PC-3 (cell line): ENCODE results near the gene KLHL12. TPM values are rescaled to one million over a fixed set of nuclear protein-coding genes. Genes with fewer than 3 reads are reported as not detected.

Experiments
- ATAC-seq: fragments of 200-7000 bp; cut with Tn5 transposase; 2 replicates; pipeline ENCODE4 v1.9.1; 2020; ENCODE audit warnings: mild to moderate bottlenecking, moderate library complexity
- BruUV-seq: library from RNA; stranded (reverse); fragments of 400-500 nt; replicated peaks from 2 replicates; lab custom pipeline; 2021; lab: Mats Ljungman, UMichigan
- CTCF ChIA-PET: fragments of 300-600 bp; sonication (Branson Sonifier 250); formaldehyde crosslinking; loops from one replicate; lab custom pipeline; 2022; ENCODE audit warnings: antibody characterized with exemption; lab: Charles Lee
- POLR2A ChIA-PET: fragments of 300-600 bp; sonication (Branson Sonifier 250); formaldehyde crosslinking; loops from one replicate; lab custom pipeline; 2022; ENCODE audit warnings: antibody characterized with exemption; ENCODE audit not compliant: unreplicated experiment; lab: Charles Lee
- DNase-seq: peaks from one replicate; pipeline ENCODE4 v3.0.0-alpha.2; 2015
- H2AFZ ChIP-seq: fragments of 300-600 bp; sonication (generic); 2 replicates; pipeline ENCODE4 v1.6.0; 2016; ENCODE audit warnings: antibody characterized with exemption, low read length
- H3F3A ChIP-seq: fragments of 300-600 bp; sonication (generic); one replicate; pipeline ENCODE4 v1.6.0; 2017; ENCODE audit warnings: antibody characterized with exemption, low read length, control low read depth, mild to moderate bottlenecking; ENCODE audit not compliant: unreplicated experiment
- H3K27ac ChIP-seq: fragments of 300-600 bp; sonication (generic); 2 replicates; pipeline ENCODE4 v1.5.1; 2016; ENCODE audit warnings: mild to moderate bottlenecking, low read length
- H3K27me3 ChIP-seq: fragments of 300-600 bp; sonication (generic); 2 replicates; pipeline ENCODE4 v1.6.1; 2016; ENCODE audit warnings: low read length, mixed read lengths
- H3K36me3 ChIP-seq: fragments of 300-600 bp; sonication (generic); 2 replicates; pipeline ENCODE4 v1.6.1; 2016; ENCODE audit warnings: low read depth, mixed run types, low read length, mixed read lengths
- H3K4me1 ChIP-seq: fragments of 300-600 bp; sonication (generic); 2 replicates; pipeline ENCODE4 v1.5.1; 2016; ENCODE audit warnings: low read length; ENCODE audit not compliant: insufficient read depth
- H3K4me2 ChIP-seq: fragments of 300-600 bp; sonication (generic); 2 replicates; pipeline ENCODE4 v1.6.0; 2016; ENCODE audit warnings: low read length
- H3K4me3 ChIP-seq: fragments of 300-600 bp; sonication (generic); 2 replicates; pipeline ENCODE4 v1.5.1; 2016; ENCODE audit warnings: mild to moderate bottlenecking, low read length, mixed read lengths
- H3K79me2 ChIP-seq: fragments of 300-600 bp; sonication (generic); 2 replicates; pipeline ENCODE4 v1.6.1; 2017; ENCODE audit warnings: low read length, mixed read lengths
- H3K9ac ChIP-seq: fragments of 300-600 bp; sonication (generic); 2 replicates; pipeline ENCODE4 v1.6.0; 2016; ENCODE audit warnings: mild to moderate bottlenecking, low read length
- H3K9me2 ChIP-seq: fragments of 300-600 bp; sonication (generic); replicated peaks from 2 replicates; pipeline ENCODE4 v1.6.1; 2016; ENCODE audit warnings: mixed run types, low read length, mixed read lengths
- H3K9me3 ChIP-seq: fragments of 300-600 bp; sonication (generic); 2 replicates; pipeline ENCODE4 v1.6.1; 2016; ENCODE audit warnings: low read length, mixed read lengths
- H4K20me1 ChIP-seq: fragments of 300-600 bp; sonication (generic); 2 replicates; pipeline ENCODE4 v1.6.1; 2016; ENCODE audit warnings: low read length, mixed read lengths
- EZH2 ChIP-seq: fragments of 300-600 bp; sonication (generic); IDR thresholded peaks from one replicate; pipeline ENCODE4 v1.6.1; 2017; ENCODE audit warnings: antibody characterized with exemption, mild to moderate bottlenecking, low read length; ENCODE audit not compliant: unreplicated experiment
- EZH2phosphoT487 ChIP-seq: fragments of 300-600 bp; sonication (generic); IDR thresholded peaks from 2 replicates; pipeline ENCODE4 v1.6.1; 2018; ENCODE audit warnings: mild to moderate bottlenecking, antibody characterized with exemption, low read length, borderline replicate concordance
- intact Hi-C: fragments of 100-400 bp; cut with micrococcal nuclease; formaldehyde crosslinking; loops from 2 replicates; pipeline ENCODE4 v1.9.0; 2023
- total RNA-seq: library from RNA; depleted of rRNA; stranded (reverse); fragments of >200 nt; gene quantifications from 2 replicates; pipeline ENCODE4 v1.2.3, GENCODE V29; 2014
- TF ChIP-seq, protein P1 (sequence below): fragments of 300-600 bp; sonication (generic); conservative IDR thresholded peaks from 2 replicates; pipeline ENCODE4 v1.5.1; 2017; ENCODE audit warnings: antibody characterized with exemption, low read depth, mild to moderate bottlenecking, low read length

The KLHL12 gene
- total RNA-seq, 1 experiment from 2014 or later, result 25.2 TPM

DNA sequence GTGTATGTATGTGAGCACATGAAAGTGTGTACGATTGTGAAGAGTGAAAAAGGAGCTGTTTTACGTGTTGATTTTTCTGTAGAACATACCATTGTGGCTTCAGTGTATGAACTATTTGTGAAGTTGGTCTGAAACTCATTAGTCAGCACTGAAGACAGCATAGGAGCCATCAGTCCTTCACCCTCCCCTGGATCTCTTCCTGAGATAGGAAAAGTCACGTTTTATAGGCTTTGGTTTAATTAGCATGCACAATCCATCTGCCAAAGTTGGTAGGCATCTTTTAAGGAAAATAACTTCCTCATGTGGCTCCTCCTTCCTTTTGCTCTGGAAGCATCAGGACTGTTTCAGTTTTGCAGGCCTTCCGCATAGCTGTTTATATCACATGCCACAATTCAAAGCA, 36.6 kb downstream of the KLHL12 start:
- no TSS peak for BruUV-seq
- Histone ChIP-seq H3K79me2 (peaks cover 27% of the 10 kb centered on the region), H3F3A (no peaks in the 10 kb centered on the region), H3K9me2 (no peaks in the 10 kb centered on the region), H3K27me3 (no peaks in the 10 kb centered on the region), H3K27ac (no peak overlapping the region), H3K4me1 (peaks cover 13% of the 10 kb centered on the region), H4K20me1 (no peaks in the 10 kb centered on the region), H3K9ac (no peak overlapping the region), H3K36me3 (peaks cover 6% of the 10 kb centered on the region; the same call in 1 of the 2 replicates), H2AFZ (no peak overlapping the region), H3K4me3 (no peak overlapping the region), H3K9me3 (no peaks in the 10 kb centered on the region), H3K4me2 (no peak overlapping the region)
- no peak for TF ChIP-seq EZH2phosphoT487
- TF ChIP-seq, protein P1, sequence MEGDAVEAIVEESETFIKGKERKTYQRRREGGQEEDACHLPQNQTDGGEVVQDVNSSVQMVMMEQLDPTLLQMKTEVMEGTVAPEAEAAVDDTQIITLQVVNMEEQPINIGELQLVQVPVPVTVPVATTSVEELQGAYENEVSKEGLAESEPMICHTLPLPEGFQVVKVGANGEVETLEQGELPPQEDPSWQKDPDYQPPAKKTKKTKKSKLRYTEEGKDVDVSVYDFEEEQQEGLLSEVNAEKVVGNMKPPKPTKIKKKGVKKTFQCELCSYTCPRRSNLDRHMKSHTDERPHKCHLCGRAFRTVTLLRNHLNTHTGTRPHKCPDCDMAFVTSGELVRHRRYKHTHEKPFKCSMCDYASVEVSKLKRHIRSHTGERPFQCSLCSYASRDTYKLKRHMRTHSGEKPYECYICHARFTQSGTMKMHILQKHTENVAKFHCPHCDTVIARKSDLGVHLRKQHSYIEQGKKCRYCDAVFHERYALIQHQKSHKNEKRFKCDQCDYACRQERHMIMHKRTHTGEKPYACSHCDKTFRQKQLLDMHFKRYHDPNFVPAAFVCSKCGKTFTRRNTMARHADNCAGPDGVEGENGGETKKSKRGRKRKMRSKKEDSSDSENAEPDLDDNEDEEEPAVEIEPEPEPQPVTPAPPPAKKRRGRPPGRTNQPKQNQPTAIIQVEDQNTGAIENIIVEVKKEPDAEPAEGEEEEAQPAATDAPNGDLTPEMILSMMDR, result no peak
- TF ChIP-seq EZH2, result no peak
- intact Hi-C loops, result no loop called here
- POLR2A ChIA-PET, result interaction anchor here (0.5 to 0.6 kb wide), 3 partner anchors 30 to 64 kb away, joined by 4 to 5 read pairs (median 5); no protein-coding TSS in a partner anchor
- CTCF ChIA-PET, result no interaction called here
- DNase-seq (no peak), ATAC-seq (no peak)

DNA sequence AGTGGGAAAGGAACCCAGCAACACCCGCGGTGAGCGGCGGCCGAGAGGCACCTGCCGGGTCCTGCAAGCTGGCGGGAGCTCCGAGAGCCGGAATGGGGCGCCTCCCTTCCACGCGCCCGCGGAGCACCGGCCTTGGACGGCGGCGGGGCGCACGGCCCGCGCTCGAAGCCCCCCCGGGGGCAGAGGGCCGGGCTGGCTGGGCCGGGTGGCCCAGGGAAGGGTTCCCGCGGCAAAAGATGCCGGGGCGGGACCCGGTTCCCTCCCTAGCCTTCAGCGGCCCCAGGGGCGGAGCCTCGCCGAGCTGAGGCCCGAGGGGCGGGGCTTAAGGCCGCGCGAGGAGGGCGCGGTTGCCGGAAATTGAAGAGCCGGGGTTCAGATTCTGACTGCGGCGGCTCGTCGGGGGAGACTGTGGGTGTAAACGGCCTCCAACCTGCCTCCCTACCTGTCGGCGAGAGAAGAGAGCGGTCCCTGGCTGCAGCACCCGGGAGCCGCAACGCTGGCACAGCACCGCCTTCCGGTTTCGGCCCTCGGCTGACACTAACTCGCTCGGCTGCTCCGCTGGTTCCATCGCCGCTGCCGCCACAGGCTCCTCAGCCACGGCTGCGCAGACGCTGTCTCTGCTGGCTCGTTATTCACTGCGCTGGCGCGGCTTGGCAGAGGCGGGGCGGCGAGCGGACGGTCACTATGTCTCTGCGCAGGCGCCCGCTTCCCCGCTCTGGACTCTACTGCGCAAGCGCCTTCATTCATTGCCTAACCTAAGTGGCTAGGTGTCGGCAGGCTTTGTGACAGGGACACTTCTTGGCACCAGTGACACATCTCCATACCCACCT, 38.3 kb downstream of the KLHL12 start, which contains the start of gene RABIF:
RABIF (minus strand) TSS at position 619 of the 830 bp plus-strand sequence; CDS start at position 568, 51 bp downstream.
- H2AFZ ChIP-seq, result peak within 1 kb of the TSS; percentile 84
- no peaks in the 10 kb centered on the region for H3F3A ChIP-seq
- H3K4me2 ChIP-seq, result peak within 1 kb of the TSS; percentile 82
- POLR2A ChIA-PET, result no interaction called here
- DNase-seq (peak; percentile 98), ATAC-seq (peak; percentile 94)
- CTCF ChIA-PET, result interaction anchor here (0.5 kb wide), 1 partner anchor 173 kb away, joined by 3 read pairs; no protein-coding TSS in a partner anchor
- H3K9me2 ChIP-seq, result no peaks in the 10 kb centered on the region
- TSS peak; percentile 82 for BruUV-seq
- H4K20me1 ChIP-seq, result no peaks in the 10 kb centered on the region
- H3K79me2 ChIP-seq, result peaks cover 41% of the 10 kb centered on the region
- H3K4me3 ChIP-seq, result peak within 1 kb of the TSS; percentile 92
- TF ChIP-seq EZH2, result no peak
- no peak for TF ChIP-seq EZH2phosphoT487
- TF ChIP-seq, protein P1, result no peak; the same call in 1 of the 2 replicates
- intact Hi-C loops, result loop anchor here (1.0 to 2.0 kb wide), 4 partner anchors 27 to 111 kb away; no protein-coding TSS in a partner anchor
- H3K27me3 ChIP-seq, result no peaks in the 10 kb centered on the region
- H3K9ac ChIP-seq, result peak within 1 kb of the TSS; percentile 82
- H3K27ac ChIP-seq, result peak within 1 kb of the TSS; percentile 78
- H3K4me1 ChIP-seq, result peaks cover 13% of the 10 kb centered on the region
- H3K36me3 ChIP-seq, result peaks cover 6% of the 10 kb centered on the region; the same call in 1 of the 2 replicates
- no peaks in the 10 kb centered on the region for H3K9me3 ChIP-seq

DNA sequence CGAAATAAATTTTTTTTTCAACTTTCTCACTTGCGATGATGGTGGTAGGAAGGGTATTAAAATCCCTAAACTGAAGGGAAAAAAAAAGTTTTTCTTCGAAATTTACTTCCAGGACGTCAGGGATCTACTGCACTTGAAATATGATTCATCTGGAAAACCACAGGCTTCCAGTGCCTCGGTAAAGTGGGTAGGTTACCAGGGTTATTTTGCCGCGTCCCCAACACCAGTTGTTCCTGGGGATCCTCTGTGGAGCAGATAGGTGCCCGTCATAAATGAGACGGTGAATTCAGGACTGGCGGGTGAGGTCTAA, 38.9 kb downstream of the KLHL12 start:
- ChIA-PET CTCF (no interaction called here), POLR2A (no interaction called here)
- H4K20me1 ChIP-seq, result no peaks in the 10 kb centered on the region
- no TSS peak for BruUV-seq
- no peak for TF ChIP-seq EZH2phosphoT487
- TF ChIP-seq, protein P1, result no peak
- TF ChIP-seq EZH2, result no peak
- peak overlapping the region; percentile 78 for H3K27ac ChIP-seq
- H3K27me3 ChIP-seq, result no peaks in the 10 kb centered on the region
- peak overlapping the region; percentile 92 for H3K4me3 ChIP-seq
- H3K9ac ChIP-seq, result peak overlapping the region; percentile 82
- H3K4me2 ChIP-seq, result peak overlapping the region; percentile 82
- intact Hi-C loops, result loop anchor here (1.0 to 2.0 kb wide), 2 partner anchors 27 to 81 kb away; no protein-coding TSS in a partner anchor
- no peak for DNase-seq
- H3K4me1 ChIP-seq, result peaks cover 13% of the 10 kb centered on the region
- H2AFZ ChIP-seq, result peak overlapping the region; percentile 84
- H3K79me2 ChIP-seq, result peaks cover 47% of the 10 kb centered on the region
- H3K36me3 ChIP-seq, result peaks cover 1% of the 10 kb centered on the region; the same call in 1 of the 2 replicates
- no peaks in the 10 kb centered on the region for H3F3A ChIP-seq
- no peak for ATAC-seq
- no peaks in the 10 kb centered on the region for H3K9me3 ChIP-seq
- no peaks in the 10 kb centered on the region for H3K9me2 ChIP-seq
